HCT116 (cell line): ENCODE results near the gene NF1. TPM values are rescaled to one million over a fixed set of nuclear protein-coding genes. Genes with fewer than 3 reads are reported as not detected.

Experiments used
- ATAC-seq: fragments of 200-7000 bp; cut with Tn5 transposase; 2 replicates; pipeline ENCODE4 v1.9.1; 2020; ENCODE audit warnings: mild to moderate bottlenecking, moderate library complexity
- BruUV-seq: library from RNA; stranded (reverse); fragments of 400-500 nt; replicated peaks from 2 replicates; lab custom pipeline; 2021; lab: Mats Ljungman, UMichigan
- CTCF ChIA-PET: fragments of 300-600 bp; sonication (Branson Sonifier 250); formaldehyde crosslinking; loops from one replicate; lab custom pipeline; 2021; ENCODE audit warnings: antibody characterized with exemption; lab: Charles Lee
- POLR2A ChIA-PET: fragments of 300-600, 350-600 bp; sonication (Branson Sonifier 250); formaldehyde crosslinking; loops from one replicate; lab custom pipeline; 2021; ENCODE audit warnings: antibody characterized with exemption; lab: Charles Lee
- RAD21 ChIA-PET, 2 experiments: fragments of 300-600 bp; sonication (Branson Sonifier 250); formaldehyde crosslinking; loops; one replicate each; lab custom pipeline; 2023; ENCODE audit warnings: low total read pairs in 2 of 2; ENCODE audit not compliant: uncharacterized antibody in 2 of 2, unreplicated experiment in 2 of 2, low non-redundant PET in 1 of 2; lab: Charles Lee
- DNase-seq: peaks from one replicate; pipeline ENCODE4 v3.0.0-alpha.2; 2010; ENCODE audit warnings: low read depth, low spot score
- H2AFZ ChIP-seq: fragments of 200-600 bp; shearing (Covaris generic), sonication (generic); 2 replicates; pipeline ENCODE4 v1.6.1; 2017; ENCODE audit warnings: low read depth, mixed run types, mixed read lengths, antibody characterized with exemption, low read length; ENCODE audit not compliant: poor library complexity, severe bottlenecking
- H3K27ac ChIP-seq: 2 replicates; pipeline ENCODE4 v1.5.1; 2012; ENCODE audit warnings: low read depth, low read length
- H3K27me3 ChIP-seq: fragments of 200-600 bp; sonication (generic); 2 replicates; pipeline ENCODE4 v1.6.1; 2016; ENCODE audit warnings: mixed run types, low read length, mixed read lengths; ENCODE audit not compliant: insufficient read depth
- H3K36me3 ChIP-seq, 2 experiments: fragments of 200-500 bp in 1 of 2; fragments of 200-600 bp in 1 of 2; sonication (Bioruptor generic) in 1 of 2; sonication (generic) in 1 of 2; 2 replicates each; pipeline versions ENCODE4 v1.5.1 to v1.6.1; 2014 to 2016; ENCODE audit warnings: low read length in 2 of 2, inconsistent platforms in 1 of 2, mixed read lengths in 1 of 2, mixed run types in 1 of 2; ENCODE audit not compliant: insufficient read depth in 2 of 2, control insufficient read depth in 1 of 2
- H3K4me1 ChIP-seq, 2 experiments: fragments of 200-600 bp in 1 of 2; sonication (generic) in 1 of 2; 2 replicates each; pipeline versions ENCODE4 v1.5.1 to v1.6.1; 2012 to 2017; ENCODE audit warnings: low read length in 2 of 2, inconsistent platforms in 1 of 2, mild to moderate bottlenecking in 1 of 2, mixed read lengths in 1 of 2, mixed run types in 1 of 2, moderate library complexity in 1 of 2; ENCODE audit not compliant: insufficient read depth in 2 of 2, control insufficient read depth in 1 of 2
- H3K4me2 ChIP-seq: fragments of 200-600 bp; sonication (generic); 2 replicates; pipeline ENCODE4 v1.6.1; 2017; ENCODE audit warnings: mixed run types, low read length, mixed read lengths
- H3K4me3 ChIP-seq, 2 experiments: fragments of 200-600 bp in 1 of 2; sonication (generic) in 1 of 2; replicated peaks in 1 of 2; 2 replicates each; pipeline ENCODE4 v1.5.1; 2011 to 2016; ENCODE audit warnings: low read length in 2 of 2, control low read depth in 1 of 2, low read depth in 1 of 2, mild to moderate bottlenecking in 1 of 2, mixed read lengths in 1 of 2, mixed run types in 1 of 2
- H3K79me2 ChIP-seq: fragments of 200-600 bp; sonication (generic); 2 replicates; pipeline ENCODE4 v1.6.1; 2017; ENCODE audit warnings: mild to moderate bottlenecking, mixed run types, low read length, moderate library complexity, mixed read lengths; ENCODE audit not compliant: insufficient read depth
- H3K9ac ChIP-seq: fragments of 200-600 bp; sonication (generic); 2 replicates; pipeline ENCODE4 v1.6.1; 2016; ENCODE audit warnings: low read length, mixed read lengths
- H3K9me2 ChIP-seq: fragments of 200-600 bp; sonication (generic), shearing (Covaris generic); 2 replicates; pipeline ENCODE4 v1.6.1; 2017; ENCODE audit warnings: mixed run types, mild to moderate bottlenecking, moderate library complexity; ENCODE audit not compliant: insufficient read depth
- H3K9me3 ChIP-seq, 2 experiments: fragments of 200-500 bp in 1 of 2; fragments of 200-600 bp in 1 of 2; sonication (Bioruptor generic) in 1 of 2; sonication (generic) in 1 of 2; 2 replicates each; pipeline ENCODE4 v1.6.1; 2014 to 2017; ENCODE audit warnings: low read length in 2 of 2, mixed read lengths in 2 of 2, inconsistent platforms in 1 of 2, low read depth in 1 of 2, mild to moderate bottlenecking in 1 of 2, mixed run types in 1 of 2, moderate library complexity in 1 of 2; ENCODE audit not compliant: control insufficient read depth in 1 of 2, insufficient read depth in 1 of 2
- H4K20me1 ChIP-seq: fragments of 200-600 bp; sonication (generic), shearing (Covaris generic); 2 replicates; pipeline ENCODE4 v1.6.1; 2017; ENCODE audit warnings: mixed run types, mild to moderate bottlenecking, moderate library complexity; ENCODE audit not compliant: insufficient read depth
- EGR1 ChIP-seq: IDR thresholded peaks from 2 replicates; pipeline ENCODE4 v1.6.1; 2012; ENCODE audit warnings: low read depth
- EZH2 ChIP-seq: fragments of 200-600 bp; sonication (generic); IDR thresholded peaks from 2 replicates; pipeline ENCODE4 v1.6.1; 2017; ENCODE audit warnings: antibody characterized with exemption, mixed run types
- JUND ChIP-seq: IDR thresholded peaks from 2 replicates; pipeline ENCODE4 v1.6.1; 2012
- POLR2AphosphoS5 ChIP-seq: IDR thresholded peaks from 2 replicates; pipeline ENCODE4 v1.6.1; 2011; ENCODE audit warnings: mild to moderate bottlenecking, low read depth, low read length, moderate library complexity
- SP1 ChIP-seq: IDR thresholded peaks from 2 replicates; pipeline ENCODE4 v1.6.1; 2012; ENCODE audit warnings: low read depth
- SRF ChIP-seq: IDR thresholded peaks from 2 replicates; pipeline ENCODE4 v1.6.1; 2012; ENCODE audit warnings: low read depth
- TCF7L2 ChIP-seq: IDR thresholded peaks from 2 replicates; pipeline ENCODE4 v1.7.0; 2011; ENCODE audit warnings: borderline replicate concordance, inconsistent platforms; ENCODE audit not compliant: insufficient read depth, insufficient read length; ENCODE audit errors: extremely low read depth
- YY1 ChIP-seq: IDR thresholded peaks from 2 replicates; pipeline ENCODE4 v1.6.1; 2011; ENCODE audit warnings: low read length, low read depth, moderate library complexity, mild to moderate bottlenecking; ENCODE audit not compliant: insufficient replicate concordance; ENCODE audit errors: extremely low read depth
- ZFX ChIP-seq: fragments of 450-650 bp; IDR thresholded peaks from 2 replicates; pipeline ENCODE4 v1.6.1; 2017
- intact Hi-C: fragments of 100-400 bp; cut with micrococcal nuclease; formaldehyde crosslinking; loops from 2 replicates; pipeline ENCODE4 v1.10.0; 2022
- total RNA-seq: library from RNA; stranded (reverse); gene quantifications from one replicate; pipeline ENCODE4 v1.2.1, GENCODE V29; 2021; ENCODE audit not compliant: unreplicated experiment

Gene NF1
- total RNA-seq, 1 experiment from 2014 or later, result 20.8 TPM

GRCh38 chr17:31079731-31080130 is 15.0 kb upstream of the NF1 start:
- intact Hi-C loops, result no loop called here
- ATAC-seq (no peak), DNase-seq (no peak)
- ChIA-PET CTCF (no interaction called here), RAD21 (no interaction called here), POLR2A (no interaction called here)
- Histone ChIP-seq H3K4me3 (no peak overlapping the region), H3K79me2 (no peaks in the 10 kb centered on the region), H4K20me1 (no peaks in the 10 kb centered on the region), H3K9ac (no peak overlapping the region), H3K27me3 (no peaks in the 10 kb centered on the region), H3K36me3 (no peaks in the 10 kb centered on the region), H3K9me3 (no peaks in the 10 kb centered on the region), H3K9me2 (no peaks in the 10 kb centered on the region), H3K4me2 (no peak overlapping the region), H3K4me1 (peaks cover 1 to 5% of the 10 kb centered on the region in 2 experiments; a peak in 1 of 4 replicates), H2AFZ (no peak overlapping the region), H3K27ac (no peak overlapping the region)
- no TSS peak for BruUV-seq
- TF ChIP-seq EGR1, result no peak
- no peak for TF ChIP-seq YY1
- no peak for TF ChIP-seq SRF
- TF ChIP-seq TCF7L2, result no peak
- no peak for TF ChIP-seq POLR2AphosphoS5
- no peak for TF ChIP-seq SP1
- no peak for TF ChIP-seq ZFX
- TF ChIP-seq EZH2, result no peak
- no peak for TF ChIP-seq JUND

- no peak overlapping the region for H2AFZ ChIP-seq
- no peak overlapping the region for H3K27ac ChIP-seq
- H3K4me3 ChIP-seq, result no peak overlapping the region
- ChIA-PET RAD21 (interaction anchor here in 1 of 2 experiments (0.5 kb wide), 1 partner anchor 650 kb away, joined by 3 read pairs; no protein-coding TSS in a partner anchor), CTCF (no interaction called here), POLR2A (no interaction called here)
- no peaks in the 10 kb centered on the region for H3K9me3 ChIP-seq
- no peaks in the 10 kb centered on the region for H3K36me3 ChIP-seq
- intact Hi-C loops, result no loop called here
- no peak overlapping the region for H3K4me2 ChIP-seq
- no peaks in the 10 kb centered on the region for H3K4me1 ChIP-seq
- no peaks in the 10 kb centered on the region for H4K20me1 ChIP-seq
- H3K79me2 ChIP-seq, result no peaks in the 10 kb centered on the region
- DNase-seq (no peak), ATAC-seq (no peak)
- no TSS peak for BruUV-seq
- no peak overlapping the region for H3K9ac ChIP-seq
- H3K9me2 ChIP-seq, result no peaks in the 10 kb centered on the region
- no peak for TF ChIP-seq EGR1
- TF ChIP-seq, all 23 proteins: peak for 0
- H3K27me3 ChIP-seq, result no peaks in the 10 kb centered on the region
These were observed 9.2 kb upstream of the NF1 start for GRCh38 chr17:31085563-31085962.
